GM12872 (cell line): ENCODE data around the gene NRG2.

Experiments used
- CTCF ChIP-seq: IDR thresholded peaks from 3 replicates; pipeline ENCODE4 v1.5.1; 2011; ENCODE audit warnings: low read depth, mild to moderate bottlenecking, low read length, moderate library complexity; ENCODE audit not compliant: insufficient read depth

NRG2 gene

GRCh38 chr5:139810341-139811273, 232.5 kb downstream of the NRG2 start:
- TF ChIP-seq CTCF = no peak

- no peak for TF ChIP-seq CTCF
Measured at GRCh38 chr5:139809331-139809810, 233.7 kb downstream of the NRG2 start.

- TF ChIP-seq CTCF = no peak
Measured at GRCh38 chr5:139808481-139809330, 234.4 kb downstream of the NRG2 start.

- TF ChIP-seq CTCF = no peak
Measured at GRCh38 chr5:139807647-139808030, 235.5 kb downstream of the NRG2 start.

- no peak for TF ChIP-seq CTCF
Measured at GRCh38 chr5:139806726-139807646, 236.1 kb downstream of the NRG2 start.

- no peak for TF ChIP-seq CTCF
Measured at GRCh38 chr5:139806111-139806510, 237.0 kb downstream of the NRG2 start.

- no peak for TF ChIP-seq CTCF
Measured at GRCh38 chr5:139805545-139805944, 237.6 kb downstream of the NRG2 start.
